T-helper 2 cell treated with Interferon-gamma antibody and Interleukin-4, amounts not matched to agents 5 μg/mL and 100 μg/mL, for 36 hours (primary cell): ENCODE results near the gene BANP.
"Not testable (repeated sequence)": the region's sequence is repeated elsewhere in the genome, so short reads cannot be mapped to it uniquely, and the experiment has no call there.

Source experiments
- DNase-seq: peaks from one replicate; pipeline ENCODE4 v3.0.0; 2021; ENCODE audit warnings: low spot score
- H3K27ac Mint-ChIP-seq: one replicate; pipeline ENCODE4 v1.8.0; 2021; ENCODE audit warnings: mild to moderate bottlenecking, mixed read lengths
- H3K27me3 Mint-ChIP-seq: one replicate; pipeline ENCODE4 v1.8.0; 2021; ENCODE audit warnings: low read depth, mixed read lengths
- H3K36me3 Mint-ChIP-seq: one replicate; pipeline ENCODE4 v1.8.0; 2021; ENCODE audit warnings: low read depth, mixed read lengths
- H3K4me1 Mint-ChIP-seq: one replicate; pipeline ENCODE4 v1.8.0; 2021; ENCODE audit warnings: low read depth, mixed read lengths
- H3K4me3 Mint-ChIP-seq: one replicate; pipeline ENCODE4 v1.8.0; 2022; ENCODE audit warnings: mild to moderate bottlenecking, moderate library complexity, mixed read lengths
- H3K9me3 Mint-ChIP-seq: one replicate; pipeline ENCODE4 v1.8.0; 2021; ENCODE audit warnings: mixed read lengths

BANP gene

DNA sequence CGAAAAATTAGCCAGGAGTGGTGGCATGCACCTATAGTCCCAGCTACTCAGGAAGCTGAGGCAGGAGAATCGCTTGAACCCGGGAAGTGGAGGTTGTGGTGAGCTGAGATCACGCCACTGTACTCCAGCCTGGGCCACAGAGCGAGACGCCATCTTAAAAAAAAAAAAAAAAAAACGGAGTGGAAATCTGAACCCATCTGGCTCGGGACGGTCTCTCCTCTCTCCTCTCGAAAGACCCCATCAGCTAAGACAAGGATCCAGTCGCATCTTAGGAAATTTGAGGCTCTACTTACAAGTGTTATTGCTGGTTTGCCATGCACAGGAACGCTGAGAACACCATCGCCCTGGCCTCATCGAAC is 15.2 kb upstream of the BANP start:
- not testable (repeated sequence) for H3K36me3 Mint-ChIP-seq, DNase-seq, H3K27me3 Mint-ChIP-seq, H3K4me3 Mint-ChIP-seq, H3K27ac Mint-ChIP-seq, H3K9me3 Mint-ChIP-seq, H3K4me1 Mint-ChIP-seq

DNA sequence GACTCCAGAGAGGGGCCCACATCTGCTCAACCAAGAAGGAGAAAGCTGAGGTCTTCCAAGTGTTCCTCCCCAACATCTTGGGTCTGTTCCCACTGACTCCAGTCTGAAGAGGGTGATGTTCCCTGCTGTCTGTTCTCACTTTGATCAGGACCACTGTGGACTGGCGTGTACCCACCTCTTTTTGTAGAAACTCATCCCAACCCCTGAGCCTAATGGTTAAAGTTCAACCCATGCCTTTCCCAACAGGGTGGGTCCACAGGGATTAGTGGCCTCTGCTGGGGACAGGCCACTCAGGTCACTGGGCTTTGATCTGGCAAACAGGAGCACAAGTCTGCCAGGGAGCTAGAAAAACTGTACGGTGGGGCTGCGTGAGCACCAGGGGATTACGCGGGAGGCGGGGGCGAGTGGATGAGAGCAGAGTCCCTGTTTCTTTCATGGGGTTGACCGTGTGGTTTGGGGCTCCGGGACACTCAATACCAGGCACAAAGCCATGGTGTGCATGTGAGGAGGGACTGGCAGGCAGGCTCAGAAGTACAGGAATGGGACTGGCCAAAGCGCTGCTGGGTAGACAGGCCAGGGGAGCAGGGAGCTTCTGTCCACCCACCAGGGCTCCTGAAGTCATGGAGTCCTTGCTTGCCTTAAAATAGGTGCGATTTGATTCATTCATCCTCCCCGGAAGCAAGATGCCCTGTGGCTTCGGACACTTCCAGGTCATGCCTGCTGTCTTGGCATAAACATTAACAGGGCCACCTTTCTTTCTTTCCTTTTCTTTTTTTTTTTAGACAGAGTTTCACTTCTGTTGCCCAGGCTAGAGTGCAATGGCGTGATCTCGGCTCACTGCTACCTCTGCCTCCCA is 14.6 kb upstream of the BANP start, which contains the start of gene CA5A:
Gene CA5A, minus strand, starts transcription at position 155 of the 856 bp plus-strand sequence. Its CDS starts 79 bp downstream, at position 76.
- H3K27ac Mint-ChIP-seq, result no peak within 1 kb of the TSS
- no peaks in the 10 kb centered on the region for H3K36me3 Mint-ChIP-seq
- H3K4me3 Mint-ChIP-seq, result no peak within 1 kb of the TSS

DNA sequence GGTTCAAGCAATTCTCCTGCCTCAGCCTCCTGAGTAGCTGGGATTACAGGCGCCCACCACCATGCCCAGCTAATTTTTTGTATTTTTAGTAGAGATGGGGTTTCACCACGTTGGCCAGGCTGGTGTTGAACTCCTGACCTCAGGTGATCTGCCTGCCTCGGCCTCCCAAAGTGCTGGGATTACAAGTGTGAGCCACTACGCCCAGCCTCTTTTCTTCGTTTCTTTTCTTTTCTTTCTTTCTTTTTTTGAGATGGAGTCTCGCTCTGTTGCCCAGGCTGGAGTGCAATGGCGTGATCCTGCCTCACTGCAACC is 14.0 kb upstream of the BANP start:
- H3K27ac Mint-ChIP-seq, H3K4me3 Mint-ChIP-seq, H3K36me3 Mint-ChIP-seq, H3K9me3 Mint-ChIP-seq, DNase-seq, H3K4me1 Mint-ChIP-seq, H3K27me3 Mint-ChIP-seq: not testable (repeated sequence)

More for the DNA sequence above, 14.6 kb upstream of the BANP start, which contains the start of gene CA5A:
- H3K27me3 Mint-ChIP-seq, result peaks cover 2% of the 10 kb centered on the region
- H3K4me1 Mint-ChIP-seq, result no peaks in the 10 kb centered on the region
- no peak for DNase-seq
- H3K9me3 Mint-ChIP-seq, result no peaks in the 10 kb centered on the region

DNA sequence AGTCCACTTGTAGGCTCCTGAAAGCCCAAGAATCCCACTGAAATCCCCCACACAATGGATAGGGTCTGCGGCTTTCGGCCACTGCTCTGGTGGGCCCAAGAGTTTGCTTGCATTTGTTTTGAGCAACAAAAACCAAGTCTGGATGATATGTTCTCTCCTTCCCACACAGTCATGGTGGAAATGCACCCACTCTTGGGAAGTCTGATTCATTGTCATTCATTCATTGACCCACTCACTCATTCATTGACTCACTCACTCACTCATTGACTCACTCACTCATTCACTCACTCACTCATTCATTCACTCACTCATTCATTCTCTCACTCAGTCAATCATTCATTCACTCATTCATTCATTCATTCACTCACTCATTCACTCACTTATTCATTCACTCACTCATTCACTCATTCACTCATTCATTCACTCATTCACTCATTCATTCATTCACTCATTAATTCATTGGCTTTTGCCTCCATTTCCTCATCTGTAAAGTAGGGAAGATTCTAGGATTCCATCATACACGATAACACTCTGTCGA is 12.8 kb upstream of the BANP start:
- H3K4me3 Mint-ChIP-seq, result no peak overlapping the region
- no peaks in the 10 kb centered on the region for H3K4me1 Mint-ChIP-seq
- no peaks in the 10 kb centered on the region for H3K36me3 Mint-ChIP-seq
- H3K27ac Mint-ChIP-seq, result no peak overlapping the region
- DNase-seq, result no peak
- H3K27me3 Mint-ChIP-seq, result peaks cover 2% of the 10 kb centered on the region
- H3K9me3 Mint-ChIP-seq, result no peaks in the 10 kb centered on the region

DNA sequence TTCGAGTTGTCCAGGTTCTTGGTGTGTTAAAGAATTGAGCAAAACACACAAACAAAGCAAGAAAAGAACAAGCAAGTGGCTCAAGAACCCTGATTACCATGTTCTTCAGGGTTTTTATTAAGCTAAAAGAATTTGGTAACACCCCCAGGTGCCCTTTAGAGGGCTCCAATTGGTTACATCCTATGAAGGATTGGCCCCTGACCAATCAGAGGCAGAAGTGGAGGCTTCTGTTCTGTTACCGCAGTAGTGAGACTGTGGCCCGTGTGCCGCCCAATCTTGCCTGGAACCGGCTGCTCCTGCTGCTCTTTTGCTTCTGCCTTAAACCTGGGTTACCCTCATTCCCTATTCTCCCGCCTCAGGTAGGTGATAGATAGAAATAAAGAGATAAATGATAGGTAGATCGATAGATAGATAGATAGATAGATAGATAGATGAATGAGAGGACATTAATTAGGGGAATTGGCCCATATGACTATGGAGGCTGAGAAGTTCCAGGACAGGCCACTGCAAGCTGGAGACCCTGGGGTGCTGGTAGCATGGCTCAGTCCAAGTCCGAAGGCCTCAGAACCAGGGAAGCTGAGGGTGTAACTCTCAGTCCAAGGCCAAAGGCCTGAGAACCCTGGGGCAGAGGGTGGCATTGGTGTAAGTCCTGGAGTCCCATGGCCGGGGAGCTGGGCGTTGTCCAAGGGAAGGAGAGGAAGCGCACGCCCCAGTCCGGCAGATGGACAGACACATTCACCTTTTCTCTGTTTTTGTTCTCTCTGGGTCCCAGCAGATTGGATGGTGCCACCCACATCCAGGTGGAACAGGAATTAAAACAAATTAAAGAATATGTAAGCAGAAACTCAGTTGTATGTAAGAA is 11.4 kb upstream of the BANP start:
- Mint-ChIP-seq H3K4me3 (no peak overlapping the region), H3K36me3 (no peaks in the 10 kb centered on the region), H3K9me3 (no peaks in the 10 kb centered on the region), H3K27me3 (peaks cover 2% of the 10 kb centered on the region), H3K27ac (no peak overlapping the region), H3K4me1 (no peaks in the 10 kb centered on the region)
- DNase-seq, result no peak

DNA sequence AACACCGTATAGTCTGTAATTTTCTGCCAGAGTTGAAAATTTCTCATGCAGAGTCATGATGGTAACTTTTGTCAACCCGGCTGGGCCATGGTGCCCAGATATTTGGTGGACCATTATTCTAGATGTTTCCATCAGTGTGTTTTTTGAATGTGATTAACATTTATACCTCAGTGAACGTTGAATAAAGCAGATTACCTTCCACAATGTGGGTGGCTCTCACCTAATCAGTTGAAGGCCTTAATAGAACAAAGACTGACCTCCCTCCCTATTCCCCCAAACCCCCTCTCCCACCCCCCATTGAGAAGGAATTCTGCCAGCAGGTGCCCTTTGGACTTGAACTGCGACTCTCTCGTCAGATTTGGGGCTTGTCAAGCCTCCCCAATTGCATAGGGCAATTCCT is 8.6 kb upstream of the BANP start:
- Mint-ChIP-seq H3K9me3 (no peaks in the 10 kb centered on the region), H3K27me3 (peaks cover 2% of the 10 kb centered on the region), H3K36me3 (no peaks in the 10 kb centered on the region), H3K4me1 (peaks cover 2% of the 10 kb centered on the region), H3K4me3 (no peak overlapping the region), H3K27ac (no peak overlapping the region)
- no peak for DNase-seq

DNA sequence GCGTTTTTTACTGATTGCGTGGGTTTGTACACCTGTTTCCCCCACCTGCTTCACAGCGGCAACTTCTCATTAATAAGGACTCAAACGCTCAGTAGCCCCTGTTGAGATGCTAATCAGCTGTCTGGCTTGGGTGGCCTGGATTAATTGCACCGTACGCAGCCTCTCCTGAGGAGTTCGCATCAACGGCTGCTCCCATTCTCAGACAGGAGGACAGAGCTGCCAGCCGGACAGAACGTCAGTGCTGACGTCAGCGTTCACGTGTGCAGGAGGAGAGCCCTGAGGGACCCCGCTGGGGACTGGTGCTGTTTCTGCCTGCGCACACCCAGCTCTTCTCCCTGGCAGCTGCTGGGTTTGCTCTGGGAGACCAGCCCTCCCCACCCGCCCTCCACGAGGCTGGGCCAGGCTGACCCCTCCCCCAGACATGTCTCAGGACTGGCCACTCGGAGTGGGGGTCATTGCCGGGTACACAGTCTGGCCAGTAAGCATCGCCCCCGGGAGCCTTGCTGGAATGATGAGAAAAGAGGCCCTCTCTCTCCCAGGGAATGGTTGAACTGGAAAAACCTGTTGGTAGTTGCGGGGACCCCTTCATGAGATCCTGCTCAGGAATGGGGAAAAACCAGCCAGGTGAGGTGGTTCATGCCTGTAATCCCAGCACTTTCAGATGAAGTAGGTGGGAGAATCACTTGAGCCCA is 5.7 kb upstream of the BANP start:
- Mint-ChIP-seq H3K4me1 (peaks cover 13% of the 10 kb centered on the region), H3K27me3 (no peaks in the 10 kb centered on the region), H3K36me3 (no peaks in the 10 kb centered on the region), H3K27ac (no peak overlapping the region), H3K9me3 (no peaks in the 10 kb centered on the region), H3K4me3 (peak overlapping the region; percentile 13)
- DNase-seq, result no peak

DNA sequence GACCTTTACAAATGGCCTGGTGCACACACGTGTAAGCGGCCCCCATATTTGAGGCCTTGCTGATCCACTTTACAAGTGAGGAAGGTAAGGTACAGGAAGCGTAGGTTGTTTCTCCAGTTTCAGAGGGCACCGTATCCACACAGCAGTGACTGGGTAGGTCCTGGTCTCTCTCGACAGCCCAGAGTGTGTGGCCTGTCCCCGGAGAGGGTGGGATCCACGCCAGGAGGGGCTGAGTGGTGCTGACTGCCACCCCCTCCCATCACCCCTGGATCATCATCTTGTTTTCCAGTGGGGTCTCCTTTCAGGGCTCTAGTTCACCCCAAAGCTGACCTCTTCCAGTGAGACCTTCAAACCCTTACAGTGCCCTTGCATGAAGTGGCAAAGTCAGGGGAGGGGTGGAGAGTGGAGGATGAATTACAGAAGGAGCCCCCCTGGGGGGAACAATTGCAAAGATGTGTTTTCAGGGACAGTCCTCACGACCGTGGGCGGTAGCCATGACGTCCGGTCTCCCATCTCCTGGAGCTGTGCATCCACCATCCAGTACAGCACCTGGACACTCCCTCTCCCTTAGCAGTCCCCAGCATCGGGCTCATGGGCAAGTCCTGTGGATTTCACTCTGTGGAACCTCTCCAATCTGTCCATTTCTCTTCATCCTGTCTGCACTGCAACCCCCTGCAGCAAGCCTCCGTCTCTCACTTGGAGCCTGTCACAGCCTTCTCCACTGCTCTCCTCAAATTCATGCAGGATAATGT is 4.5 kb upstream of the BANP start:
- DNase-seq, result no peak
- Mint-ChIP-seq H3K9me3 (no peaks in the 10 kb centered on the region), H3K4me1 (peaks cover 16% of the 10 kb centered on the region), H3K27ac (no peak overlapping the region), H3K4me3 (no peak overlapping the region), H3K36me3 (peaks cover 2% of the 10 kb centered on the region), H3K27me3 (no peaks in the 10 kb centered on the region)

DNA sequence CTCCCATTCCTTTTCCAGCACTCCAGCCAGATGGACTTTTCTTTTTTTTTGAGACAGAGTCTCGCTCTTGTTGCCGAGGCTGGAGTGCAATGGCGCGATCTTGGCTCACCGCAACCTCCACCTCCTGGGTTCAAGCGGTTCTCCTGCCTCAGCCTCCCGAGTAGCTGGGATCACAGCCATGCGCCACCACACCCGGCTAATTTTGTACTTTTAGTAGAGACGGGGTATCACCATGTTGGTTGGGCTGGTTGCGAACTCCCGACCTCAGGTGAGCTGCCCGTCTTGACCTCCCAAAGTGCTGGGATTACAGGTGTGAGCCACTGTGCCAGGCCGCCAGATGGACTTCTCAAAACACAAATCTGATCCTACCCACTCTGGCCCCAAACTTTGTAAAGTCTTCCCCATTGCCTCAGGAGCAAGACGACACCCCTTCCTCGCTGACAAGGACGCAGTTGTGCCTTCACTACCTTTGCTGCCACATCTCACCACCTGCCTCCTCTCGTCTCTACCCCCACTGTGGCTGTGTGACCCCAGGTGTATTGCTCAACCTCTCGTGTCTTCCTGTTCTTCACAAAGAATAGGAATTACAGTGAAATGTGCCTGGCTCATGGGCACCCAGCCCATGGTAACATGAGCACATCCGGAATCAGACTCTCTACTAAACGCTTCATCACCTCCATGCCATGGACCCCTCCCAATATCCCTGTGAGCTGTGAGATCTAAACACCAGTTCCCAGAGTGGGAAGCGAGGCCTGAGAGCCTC is 3.7 kb upstream of the BANP start:
- no peak for DNase-seq
- Mint-ChIP-seq H3K4me3 (peak overlapping the region; percentile 74), H3K27me3 (no peaks in the 10 kb centered on the region), H3K36me3 (peaks cover 7% of the 10 kb centered on the region), H3K4me1 (peaks cover 20% of the 10 kb centered on the region), H3K9me3 (no peaks in the 10 kb centered on the region), H3K27ac (peak overlapping the region; percentile 90)

DNA sequence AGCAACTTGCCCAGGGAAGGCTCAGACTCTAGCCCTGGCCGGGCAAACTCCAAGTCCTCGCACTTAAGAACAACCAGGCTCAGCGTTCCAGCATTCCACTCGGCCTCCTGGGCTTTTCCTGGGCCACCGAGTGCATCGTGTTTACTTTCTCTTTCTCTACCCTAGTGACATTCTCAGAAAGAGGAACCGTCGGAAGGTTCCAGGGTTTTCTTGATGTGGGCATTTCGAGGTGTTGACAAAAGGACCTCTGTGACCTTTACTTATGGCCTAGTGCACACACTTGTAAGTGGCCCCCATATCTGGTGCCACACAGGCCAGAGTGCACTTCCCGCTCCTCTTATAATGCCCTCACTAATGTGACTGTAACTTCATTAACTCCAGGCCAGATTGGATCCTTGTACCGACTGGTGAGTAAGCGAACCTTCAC is 3.1 kb upstream of the BANP start:
- peak overlapping the region; percentile 74 for H3K4me3 Mint-ChIP-seq
- no peaks in the 10 kb centered on the region for H3K9me3 Mint-ChIP-seq
- peaks cover 8% of the 10 kb centered on the region for H3K36me3 Mint-ChIP-seq
- H3K27ac Mint-ChIP-seq, result peak overlapping the region; percentile 90
- H3K27me3 Mint-ChIP-seq, result no peaks in the 10 kb centered on the region
- peaks cover 21% of the 10 kb centered on the region for H3K4me1 Mint-ChIP-seq
- no peak for DNase-seq

DNA sequence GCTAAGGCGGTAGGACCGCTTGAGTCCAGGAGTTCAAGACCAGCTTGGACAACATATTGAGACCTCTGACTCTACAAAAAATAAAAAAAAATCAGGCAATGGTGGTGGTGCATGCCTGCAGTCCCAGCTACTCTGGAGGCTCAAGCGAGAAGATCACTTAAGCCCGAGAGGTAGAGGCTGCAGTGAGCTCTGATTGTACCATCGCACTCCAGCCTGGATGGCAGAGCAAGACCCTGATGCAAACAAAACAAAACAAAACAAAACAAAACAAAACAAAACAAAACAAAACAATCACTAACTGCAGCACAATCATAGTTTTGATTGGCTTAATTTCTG is 2.5 kb upstream of the BANP start:
- H3K4me1 Mint-ChIP-seq, result peaks cover 26% of the 10 kb centered on the region

DNA sequence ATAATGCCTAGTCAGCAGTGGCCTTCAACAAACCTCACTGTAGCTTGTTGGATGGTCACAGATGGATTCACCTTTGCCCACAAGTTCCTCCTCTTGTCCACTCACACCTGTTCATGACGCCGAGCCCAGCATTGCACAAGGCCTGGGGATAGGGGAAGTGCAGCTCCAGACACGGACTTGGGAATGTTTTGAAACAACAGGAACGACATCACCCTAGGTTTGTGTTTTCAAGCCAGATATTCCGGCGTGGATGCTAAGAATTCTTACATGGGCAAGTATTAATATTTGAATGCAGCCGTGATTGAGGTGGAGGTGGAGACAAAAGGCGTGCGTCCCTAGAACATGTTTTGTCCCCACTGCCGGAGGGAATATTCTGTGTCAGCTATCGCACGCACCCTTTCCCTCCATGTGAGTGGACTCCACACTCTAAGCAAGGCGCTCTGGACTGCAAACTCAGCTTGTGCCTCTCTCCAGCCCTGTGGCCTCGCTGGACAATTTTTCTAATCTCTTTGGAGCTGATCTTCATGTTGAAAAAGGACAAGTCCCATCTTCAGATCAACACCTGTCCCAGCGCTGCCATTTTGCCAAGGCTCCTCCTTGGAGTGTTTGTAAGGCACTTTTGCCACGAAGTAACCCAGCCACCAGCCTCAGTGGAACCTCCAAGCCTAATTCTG is 2.0 kb upstream of the BANP start:
- Mint-ChIP-seq H3K27me3 (no peaks in the 10 kb centered on the region), H3K4me1 (peaks cover 31% of the 10 kb centered on the region), H3K36me3 (peaks cover 17% of the 10 kb centered on the region), H3K27ac (no peak overlapping the region), H3K4me3 (peak overlapping the region; percentile 25), H3K9me3 (no peaks in the 10 kb centered on the region)
- no peak for DNase-seq

More for the DNA sequence above, 2.5 kb upstream of the BANP start:
- no peak for DNase-seq
- Mint-ChIP-seq H3K9me3 (no peaks in the 10 kb centered on the region), H3K27me3 (no peaks in the 10 kb centered on the region), H3K36me3 (peaks cover 12% of the 10 kb centered on the region), H3K4me3 (peak overlapping the region; percentile 74), H3K27ac (peak overlapping the region; percentile 90)
